LNCaP clone FGC (cell line): ENCODE measurements around the gene RAB27A.
"Not testable (repeated sequence)": the region's sequence is repeated elsewhere in the genome, so short reads cannot be mapped to it uniquely, and the experiment has no call there.

Experiments
- DNase-seq: peaks from one replicate; pipeline ENCODE4 v3.0.0-alpha.2; 2011; ENCODE audit warnings: low read depth
- H3K4me3 ChIP-seq: 2 replicates; pipeline ENCODE4 v1.5.1; 2011; ENCODE audit warnings: mild to moderate bottlenecking, low read depth, low read length, control low read depth
- CTCF ChIP-seq: IDR thresholded peaks from 2 replicates; pipeline ENCODE4 v1.5.1; 2012; ENCODE audit warnings: mild to moderate bottlenecking; ENCODE audit not compliant: control insufficient read depth, insufficient read depth; ENCODE audit errors: extremely low read depth

The RAB27A gene

GRCh38 chr15:55289011-55289745 is 435 bp downstream of the RAB27A start:
- no peak for TF ChIP-seq CTCF
- H3K4me3 ChIP-seq: peak overlapping the region; percentile 80
- DNase-seq: no peak

- TF ChIP-seq CTCF: no peak
- H3K4me3 ChIP-seq: no peak overlapping the region
- DNase-seq: no peak
These were observed 1.5 kb downstream of the RAB27A start for GRCh38 chr15:55288006-55288717.

- H3K4me3 ChIP-seq, DNase-seq: not testable (repeated sequence)
These were observed 3.0 kb downstream of the RAB27A start for GRCh38 chr15:55286442-55287189.

- TF ChIP-seq CTCF: no peak
- DNase-seq: no peak
- no peak overlapping the region for H3K4me3 ChIP-seq
These were observed 5.2 kb downstream of the RAB27A start for GRCh38 chr15:55284426-55284825.

- no peak for TF ChIP-seq CTCF
- no peak overlapping the region for H3K4me3 ChIP-seq
- DNase-seq: peak; percentile 88
These were observed 6.0 kb downstream of the RAB27A start for GRCh38 chr15:55283379-55284147.

GRCh38 chr15:55282284-55282833 is 7.3 kb downstream of the RAB27A start:
- DNase-seq: no peak
- no peak for TF ChIP-seq CTCF
- no peak overlapping the region for H3K4me3 ChIP-seq
